ENCODE data around the gene CACNA1C.
A peak's percentile ranks its signal among the peaks of the same experiment; 100 is the strongest.

CACNA1C gene

GRCh38 chr12:2301531-2302461 lies 249.0 kb downstream of the CACNA1C start:
- no peak for DNase-seq

- no peak for DNase-seq
Measured at GRCh38 chr12:2302711-2303580, 250.2 kb downstream of the CACNA1C start.

- DNase-seq = no peak
Measured at GRCh38 chr12:2304223-2304622, 251.4 kb downstream of the CACNA1C start.

- no peak for DNase-seq
Measured at GRCh38 chr12:2306012-2306411, 253.2 kb downstream of the CACNA1C start.

- DNase-seq = no peak
Measured at GRCh38 chr12:2306735-2307134, 253.9 kb downstream of the CACNA1C start.

- no peak for DNase-seq
Measured at GRCh38 chr12:2307550-2307949, 254.8 kb downstream of the CACNA1C start.

- DNase-seq = no peak
Measured at GRCh38 chr12:2309647-2310046, 256.9 kb downstream of the CACNA1C start.

- DNase-seq = no peak
Measured at GRCh38 chr12:2311020-2311778, 258.4 kb downstream of the CACNA1C start.

GRCh38 chr12:2312175-2312574 lies 259.4 kb downstream of the CACNA1C start:
- no peak for DNase-seq

GRCh38 chr12:2312770-2313169 lies 260.0 kb downstream of the CACNA1C start:
- no peak for DNase-seq

GRCh38 chr12:2314492-2314891 lies 261.7 kb downstream of the CACNA1C start:
- DNase-seq = no peak

- DNase-seq = no peak
Measured at GRCh38 chr12:2317772-2318171, 265.0 kb downstream of the CACNA1C start.

GRCh38 chr12:2318286-2318685 lies 265.5 kb downstream of the CACNA1C start:
- DNase-seq = no peak

- no peak for DNase-seq
Measured at GRCh38 chr12:2319136-2319535, 266.3 kb downstream of the CACNA1C start.

- no peak for DNase-seq
Measured at GRCh38 chr12:2319737-2320506, 267.1 kb downstream of the CACNA1C start.

GRCh38 chr12:2320841-2321240 lies 268.1 kb downstream of the CACNA1C start:
- peak; percentile 73 for DNase-seq

- DNase-seq = no peak
Measured at GRCh38 chr12:2322554-2323120, 269.9 kb downstream of the CACNA1C start.

- no peak for DNase-seq
Measured at GRCh38 chr12:2323532-2324255, 270.9 kb downstream of the CACNA1C start.

- DNase-seq = peak; percentile 90
Measured at GRCh38 chr12:2324387-2324786, 271.6 kb downstream of the CACNA1C start.

GRCh38 chr12:2325519-2325918 lies 272.7 kb downstream of the CACNA1C start:
- DNase-seq = no peak

- no peak for DNase-seq
Measured at GRCh38 chr12:2326470-2326869, 273.7 kb downstream of the CACNA1C start.
